WTC11 (cell line): ENCODE results near the gene TMEM117. TPM values are rescaled to one million over a fixed set of nuclear protein-coding genes. Genes with fewer than 3 reads are reported as not detected.

Experiments used
- ATAC-seq: fragments of 200-7000 bp; cut with Tn5 transposase; 2 replicates; pipeline ENCODE4 v1.10.0; 2021; ENCODE audit warnings: mild to moderate bottlenecking, moderate library complexity
- CTCF ChIA-PET: fragments of 300-600 bp; sonication (Branson Sonifier 250); formaldehyde crosslinking; loops from one replicate; lab custom pipeline; 2021; ENCODE audit warnings: antibody characterized with exemption; lab: Charles Lee
- POLR2A ChIA-PET: fragments of 350-600 bp; sonication (Branson Sonifier 250); formaldehyde crosslinking; loops from one replicate; lab custom pipeline; 2021; ENCODE audit warnings: antibody characterized with exemption; lab: Charles Lee
- DNase-seq: peaks from one replicate; pipeline ENCODE4 v3.0.0; 2021; ENCODE audit warnings: low spot score
- H3K27ac Mint-ChIP-seq: 2 replicates; pipeline ENCODE4 v1.8.0; 2021; ENCODE audit warnings: mixed read lengths
- H3K27me3 Mint-ChIP-seq: 2 replicates; pipeline ENCODE4 v1.8.0; 2021; ENCODE audit warnings: low read depth, mild to moderate bottlenecking, moderate library complexity, mixed read lengths
- H3K36me3 Mint-ChIP-seq: 2 replicates; pipeline ENCODE4 v1.8.0; 2021; ENCODE audit warnings: mixed read lengths
- H3K4me1 Mint-ChIP-seq: 2 replicates; pipeline ENCODE4 v1.8.0; 2022; ENCODE audit warnings: mixed read lengths
- H3K4me3 Mint-ChIP-seq: 2 replicates; pipeline ENCODE4 v1.8.0; 2021; ENCODE audit warnings: mild to moderate bottlenecking, moderate library complexity, mixed read lengths
- H3K9me3 Mint-ChIP-seq: 2 replicates; pipeline ENCODE4 v1.8.0; 2021; ENCODE audit warnings: mixed read lengths
- CBFB ChIP-seq: sonication (generic); formaldehyde crosslinking; IDR thresholded peaks from 2 replicates; pipeline ENCODE4 v1.8.1; 2022; ENCODE audit warnings: mild to moderate bottlenecking, low read depth, missing genetic modification reagents
- CREB1 ChIP-seq: sonication (generic); formaldehyde crosslinking; IDR thresholded peaks from 2 replicates; pipeline ENCODE4 v1.8.0; 2023; ENCODE audit warnings: mild to moderate bottlenecking, missing genetic modification reagents
- CTCF ChIP-seq: fragments of 200-600 bp; IDR thresholded peaks from 2 replicates; pipeline ENCODE4 v1.8.0; 2022; ENCODE audit warnings: antibody characterized with exemption
- E2F4 ChIP-seq: sonication (generic); formaldehyde crosslinking; IDR thresholded peaks from 2 replicates; pipeline ENCODE4 v1.8.1; 2022; ENCODE audit warnings: low read depth, mild to moderate bottlenecking, moderate library complexity, missing genetic modification reagents, borderline replicate concordance
- ESRRA ChIP-seq: sonication (generic); formaldehyde crosslinking; IDR thresholded peaks from 2 replicates; pipeline ENCODE4 v1.8.1; 2022; ENCODE audit warnings: mild to moderate bottlenecking, missing genetic modification reagents, borderline replicate concordance
- FOXJ3 ChIP-seq: sonication (generic); formaldehyde crosslinking; IDR thresholded peaks from 2 replicates; pipeline ENCODE4 v1.9.0; 2021; ENCODE audit warnings: missing genetic modification reagents, mild to moderate bottlenecking, borderline replicate concordance
- FOXK1 ChIP-seq: sonication (generic); formaldehyde crosslinking; IDR thresholded peaks from 2 replicates; pipeline ENCODE4 v1.8.0; 2022; ENCODE audit warnings: mild to moderate bottlenecking, moderate library complexity, missing genetic modification reagents
- GABPB1 ChIP-seq: sonication (generic); formaldehyde crosslinking; IDR thresholded peaks from 2 replicates; pipeline ENCODE4 v1.8.1; 2023; ENCODE audit warnings: mild to moderate bottlenecking, missing genetic modification reagents
- IRF2 ChIP-seq: sonication (generic); formaldehyde crosslinking; IDR thresholded peaks from 2 replicates; pipeline ENCODE4 v1.8.0; 2022; ENCODE audit warnings: low read depth, missing genetic modification reagents, borderline replicate concordance
- JUN ChIP-seq: sonication (generic); formaldehyde crosslinking; IDR thresholded peaks from 2 replicates; pipeline ENCODE4 v1.8.0; 2023; ENCODE audit warnings: mild to moderate bottlenecking, missing genetic modification reagents
- NFATC4 ChIP-seq: fragments of 250-450 bp; sonication (Bioruptor Pico); IDR thresholded peaks from 2 replicates; pipeline ENCODE4 v1.9.0; 2021; ENCODE audit warnings: mild to moderate bottlenecking
- NFE2L1 ChIP-seq: sonication (generic); formaldehyde crosslinking; IDR thresholded peaks from 2 replicates; pipeline ENCODE4 v1.8.1; 2023; ENCODE audit warnings: missing genetic modification reagents
- NR1H2 ChIP-seq: sonication (generic); formaldehyde crosslinking; IDR thresholded peaks from 2 replicates; pipeline ENCODE4 v1.9.0; 2021; ENCODE audit warnings: mild to moderate bottlenecking, moderate library complexity, missing genetic modification reagents
- STAT6 ChIP-seq: sonication (generic); formaldehyde crosslinking; conservative IDR thresholded peaks from 2 replicates; pipeline ENCODE4 v1.8.1; 2023; ENCODE audit warnings: mild to moderate bottlenecking, low read depth, missing genetic modification reagents, moderate library complexity
- USF2 ChIP-seq: sonication (generic); formaldehyde crosslinking; IDR thresholded peaks from 2 replicates; pipeline ENCODE4 v1.8.1; 2023; ENCODE audit warnings: mild to moderate bottlenecking, missing genetic modification reagents, moderate library complexity
- ZNF281 ChIP-seq: sonication (generic); formaldehyde crosslinking; IDR thresholded peaks from 2 replicates; pipeline ENCODE4 v1.8.0; 2023; ENCODE audit warnings: mild to moderate bottlenecking, missing genetic modification reagents
- ZNF317 ChIP-seq: sonication (generic); formaldehyde crosslinking; IDR thresholded peaks from 2 replicates; pipeline ENCODE4 v1.8.1; 2023; ENCODE audit warnings: low read depth, mild to moderate bottlenecking, moderate library complexity, missing genetic modification reagents, borderline replicate concordance
- ZNF396 ChIP-seq: fragments of 250-450 bp; sonication (Bioruptor Pico); IDR thresholded peaks from 2 replicates; pipeline ENCODE4 v1.8.0; 2021; ENCODE audit warnings: mild to moderate bottlenecking, moderate library complexity, borderline replicate concordance
- ZNF423 ChIP-seq: fragments of 250-450 bp; sonication (Bioruptor Pico); IDR thresholded peaks from 2 replicates; pipeline ENCODE4 v2.1.2; 2022; ENCODE audit warnings: mild to moderate bottlenecking, moderate library complexity
- ZNF532 ChIP-seq: fragments of 250-450 bp; sonication (Bioruptor Pico); IDR thresholded peaks from 2 replicates; pipeline ENCODE4 v1.9.0; 2021; ENCODE audit warnings: mild to moderate bottlenecking, borderline replicate concordance
- ZNF671 ChIP-seq: fragments of 250-450 bp; sonication (Bioruptor Pico); IDR thresholded peaks from 2 replicates; pipeline ENCODE4 v1.8.0; 2021; ENCODE audit warnings: mild to moderate bottlenecking
- total RNA-seq: library from RNA; stranded (reverse); gene quantifications from 3 replicates; pipeline ENCODE4 v1.2.3, GENCODE V29; 2021

Gene TMEM117
- total RNA-seq, 1 experiment from 2014 or later: 1.5 TPM

- no peak for TF ChIP-seq ZNF317 (CRISPR knock-in tag)
- TF ChIP-seq FOXJ3 (CRISPR knock-in tag): no peak
- TF ChIP-seq ZNF671 (CRISPR knock-in tag): no peak
- no peak for TF ChIP-seq ESRRA (CRISPR knock-in tag)
- TF ChIP-seq CBFB (CRISPR knock-in tag): no peak
- no peak for TF ChIP-seq ZNF423 (CRISPR knock-in tag)
- TF ChIP-seq IRF2 (CRISPR knock-in tag): no peak
- TF ChIP-seq ZNF532 (CRISPR knock-in tag): no peak
- TF ChIP-seq USF2 (CRISPR knock-in tag): no peak
- TF ChIP-seq FOXK1 (CRISPR knock-in tag): no peak
- no peak for TF ChIP-seq ZNF281 (CRISPR knock-in tag)
- TF ChIP-seq JUN (CRISPR knock-in tag): no peak
- no peak for TF ChIP-seq E2F4 (CRISPR knock-in tag)
- TF ChIP-seq GABPB1 (CRISPR knock-in tag): no peak
- no peak for TF ChIP-seq NFATC4
- TF ChIP-seq NFE2L1 (CRISPR knock-in tag): no peak
- no peak for TF ChIP-seq ZNF396
- no peak overlapping the region for H3K4me3 Mint-ChIP-seq
- H3K27ac Mint-ChIP-seq: no peak overlapping the region
- DNase-seq (no peak), ATAC-seq (no peak)
- no peaks in the 10 kb centered on the region for H3K4me1 Mint-ChIP-seq
- H3K27me3 Mint-ChIP-seq: no peaks in the 10 kb centered on the region
- ChIA-PET CTCF (no interaction called here), POLR2A (no interaction called here)
- peaks cover 11% of the 10 kb centered on the region for H3K9me3 Mint-ChIP-seq
- H3K36me3 Mint-ChIP-seq: peaks cover 6% of the 10 kb centered on the region; the same call in 1 of the 2 replicates
Measured at GRCh38 chr12:43887397-43887796, 51.5 kb downstream of the TMEM117 start.

- TF ChIP-seq NR1H2 (CRISPR knock-in tag) (no peak), STAT6 (no peak), CTCF (no peak), CREB1 (no peak)
- Mint-ChIP-seq H3K9me3 (peaks cover 33% of the 10 kb centered on the region), H3K27me3 (no peaks in the 10 kb centered on the region), H3K4me3 (no peak overlapping the region), H3K36me3 (peaks cover 16% of the 10 kb centered on the region), H3K4me1 (no peaks in the 10 kb centered on the region), H3K27ac (no peak overlapping the region)
- DNase-seq (no peak), ATAC-seq (no peak)
- ChIA-PET CTCF (no interaction called here), POLR2A (no interaction called here)
Measured at GRCh38 chr12:43891856-43892574, 56.1 kb downstream of the TMEM117 start.
